ENCODE measurements around the gene IL13.

- TF ChIP-seq PATZ1 (CRISPR knock-in tag; IDR thresholded peaks at IDR 0.05; ENCODE audit: borderline replicate concordance) (no peak), CSDC2 (CRISPR knock-in tag; IDR thresholded peaks at IDR 0.05) (no peak), BACH2 (CRISPR knock-in tag; IDR thresholded peaks at IDR 0.05; ENCODE audit: borderline replicate concordance) (no peak), ZFP3 (CRISPR knock-in tag; IDR thresholded peaks at IDR 0.05) (no peak), POU6F1 (CRISPR knock-in tag; IDR thresholded peaks at IDR 0.05; ENCODE audit: borderline replicate concordance, low read depth) (no peak), ZNF70 (CRISPR knock-in tag; IDR thresholded peaks at IDR 0.05) (no peak), SNAI2 (CRISPR knock-in tag; IDR thresholded peaks at IDR 0.05) (no peak), ZC3H10 (CRISPR knock-in tag; IDR thresholded peaks at IDR 0.05) (no peak), ESRRG (CRISPR knock-in tag; IDR thresholded peaks at IDR 0.05) (no peak), TOX (CRISPR knock-in tag; IDR thresholded peaks at IDR 0.05; ENCODE audit: borderline replicate concordance) (no peak)
Measured at GRCh38 chr5:132669966-132670882, 12.3 kb downstream of the IL13 start.
